Glomerular endothelial cell (primary cell): ENCODE measurements around the gene AIP. TPM values are rescaled to one million over a fixed set of nuclear protein-coding genes. Genes with fewer than 3 reads are reported as not detected.

ENCODE experiments used
- DNase-seq: peaks from one replicate; pipeline ENCODE4 v3.0.0-alpha.2; 2011; ENCODE audit warnings: low read depth, low spot score; ENCODE audit errors: extremely low read depth
- total RNA-seq: library from RNA; depleted of rRNA; stranded (reverse); fragments of >200 nt; gene quantifications from 2 replicates; pipeline ENCODE4 v1.2.3, GENCODE V29; 2015

AIP gene
- total RNA-seq, 1 donor from 2014 or later, result 51.9 TPM

- DNase-seq, result no peak
Observed at GRCh38 chr11:67492801-67493547, 10.1 kb downstream of the AIP start.

- no peak for DNase-seq
Observed at GRCh38 chr11:67493548-67494370, 10.9 kb downstream of the AIP start.

GRCh38 chr11:67494371-67495233 lies 11.8 kb downstream of the AIP start:
- no peak for DNase-seq

GRCh38 chr11:67495234-67496005 lies 12.6 kb downstream of the AIP start:
- DNase-seq, result no peak

- DNase-seq, result no peak
Observed at GRCh38 chr11:67496113-67496512, 13.3 kb downstream of the AIP start.

GRCh38 chr11:67497656-67498291 lies 14.9 kb downstream of the AIP start:
- no peak for DNase-seq

- no peak for DNase-seq
Observed at GRCh38 chr11:67498544-67498972, 15.7 kb downstream of the AIP start.

- DNase-seq, result no peak
Observed at GRCh38 chr11:67499808-67500483, 17.1 kb downstream of the AIP start.

- DNase-seq, result no peak
Observed at GRCh38 chr11:67500484-67500821, 17.6 kb downstream of the AIP start.

- no peak for DNase-seq
Observed at GRCh38 chr11:67500831-67501715, 18.2 kb downstream of the AIP start.

GRCh38 chr11:67501854-67502253 lies 19.0 kb downstream of the AIP start:
- DNase-seq, result no peak

- DNase-seq, result no peak
Observed at GRCh38 chr11:67502328-67502979, 19.6 kb downstream of the AIP start.

GRCh38 chr11:67503119-67504004 lies 20.5 kb downstream of the AIP start:
- DNase-seq, result no peak

- DNase-seq, result no peak
Observed at GRCh38 chr11:67504005-67504949, 21.5 kb downstream of the AIP start.

- DNase-seq, result no peak
Observed at GRCh38 chr11:67504950-67505581, 22.2 kb downstream of the AIP start, which contains the start of gene PITPNM1. Gene PITPNM1 (minus strand): TSS chr11:67505363. CDS start chr11:67504180, 1,183 bp downstream.
